Fibroblast of lung (primary cell): ENCODE results near the gene CDKAL1.

Source experiments
- EZH2 ChIP-seq: IDR thresholded peaks from 2 replicates; pipeline ENCODE4 v1.5.1; 2012; ENCODE audit warnings: low read length, control low read depth, mild to moderate bottlenecking; ENCODE audit errors: missing control alignments
- TF ChIP-seq, protein P1 (sequence below), 2 donors: IDR thresholded peaks in 1 of 2; conservative IDR thresholded peaks in 1 of 2; 1 replicate in 1 of 2; 2 replicates in 1 of 2; pipeline ENCODE4 v1.5.1; 2011 to 2012; ENCODE audit warnings: low read length in 2 of 2, control low read depth in 1 of 2, inconsistent platforms in 1 of 2, low read depth in 1 of 2, mild to moderate bottlenecking in 1 of 2

- TF ChIP-seq, protein P1, sequence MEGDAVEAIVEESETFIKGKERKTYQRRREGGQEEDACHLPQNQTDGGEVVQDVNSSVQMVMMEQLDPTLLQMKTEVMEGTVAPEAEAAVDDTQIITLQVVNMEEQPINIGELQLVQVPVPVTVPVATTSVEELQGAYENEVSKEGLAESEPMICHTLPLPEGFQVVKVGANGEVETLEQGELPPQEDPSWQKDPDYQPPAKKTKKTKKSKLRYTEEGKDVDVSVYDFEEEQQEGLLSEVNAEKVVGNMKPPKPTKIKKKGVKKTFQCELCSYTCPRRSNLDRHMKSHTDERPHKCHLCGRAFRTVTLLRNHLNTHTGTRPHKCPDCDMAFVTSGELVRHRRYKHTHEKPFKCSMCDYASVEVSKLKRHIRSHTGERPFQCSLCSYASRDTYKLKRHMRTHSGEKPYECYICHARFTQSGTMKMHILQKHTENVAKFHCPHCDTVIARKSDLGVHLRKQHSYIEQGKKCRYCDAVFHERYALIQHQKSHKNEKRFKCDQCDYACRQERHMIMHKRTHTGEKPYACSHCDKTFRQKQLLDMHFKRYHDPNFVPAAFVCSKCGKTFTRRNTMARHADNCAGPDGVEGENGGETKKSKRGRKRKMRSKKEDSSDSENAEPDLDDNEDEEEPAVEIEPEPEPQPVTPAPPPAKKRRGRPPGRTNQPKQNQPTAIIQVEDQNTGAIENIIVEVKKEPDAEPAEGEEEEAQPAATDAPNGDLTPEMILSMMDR (conservative IDR thresholded peaks at IDR 0.05 in 1 of 2, IDR thresholded peaks at IDR 0.05 in 1 of 2; ENCODE audit: low read depth in 1 of 2, low read length in 2 of 2): no peak
- TF ChIP-seq EZH2: no peak
These were observed 130.0 kb downstream of the CDKAL1 start for GRCh38 chr6:20664250-20664649.
